ENCODE results near the gene ASCC3.
A peak's percentile ranks its signal among the peaks of the same experiment; 100 is the strongest.

Gene ASCC3

GRCh38 chr6:100721256-100721655 is 159.9 kb downstream of the ASCC3 start:
- DNase-seq, result no peak

GRCh38 chr6:100719883-100720682 is 161.0 kb downstream of the ASCC3 start:
- DNase-seq, result peak; percentile 3 to 34 (median 30)

GRCh38 chr6:100712997-100713396 is 168.1 kb downstream of the ASCC3 start:
- no peak for DNase-seq

- DNase-seq, result no peak
Observed at GRCh38 chr6:100706491-100706890, 174.6 kb downstream of the ASCC3 start.

- DNase-seq, result no peak
Observed at GRCh38 chr6:100704961-100705360, 176.2 kb downstream of the ASCC3 start.

- DNase-seq, result no peak
Observed at GRCh38 chr6:100701728-100702127, 179.4 kb downstream of the ASCC3 start.

GRCh38 chr6:100700009-100700408 is 181.1 kb downstream of the ASCC3 start:
- no peak for DNase-seq

- no peak for DNase-seq
Observed at GRCh38 chr6:100695445-100695844, 185.7 kb downstream of the ASCC3 start.

GRCh38 chr6:100693249-100693927 is 187.7 kb downstream of the ASCC3 start:
- no peak for DNase-seq

GRCh38 chr6:100691972-100692371 is 189.2 kb downstream of the ASCC3 start:
- no peak for DNase-seq

- DNase-seq, result no peak
Observed at GRCh38 chr6:100686216-100686615, 194.9 kb downstream of the ASCC3 start.

- no peak for DNase-seq
Observed at GRCh38 chr6:100685747-100686146, 195.4 kb downstream of the ASCC3 start.

GRCh38 chr6:100680163-100680562 is 201.0 kb downstream of the ASCC3 start:
- DNase-seq, result no peak

- peak in 1 of 3 donors; percentile 2 for DNase-seq
Observed at GRCh38 chr6:100678027-100678426, 203.1 kb downstream of the ASCC3 start.

GRCh38 chr6:100677240-100677639 is 203.9 kb downstream of the ASCC3 start:
- no peak for DNase-seq

GRCh38 chr6:100673641-100674040 is 207.5 kb downstream of the ASCC3 start:
- DNase-seq, result no peak

GRCh38 chr6:100671740-100672139 is 209.4 kb downstream of the ASCC3 start:
- DNase-seq, result no peak

- no peak for DNase-seq
Observed at GRCh38 chr6:100670056-100670455, 211.1 kb downstream of the ASCC3 start.

- DNase-seq, result peak in 2 of 3 donors; percentile 2 to 4
Observed at GRCh38 chr6:100665041-100665380, 216.1 kb downstream of the ASCC3 start.

GRCh38 chr6:100664274-100665040 is 216.7 kb downstream of the ASCC3 start:
- DNase-seq, result peak; percentile 28 to 62 (median 41)

GRCh38 chr6:100663219-100663863 is 217.8 kb downstream of the ASCC3 start:
- no peak for DNase-seq

- no peak for DNase-seq
Observed at GRCh38 chr6:100662264-100662663, 218.9 kb downstream of the ASCC3 start.

- DNase-seq, result no peak
Observed at GRCh38 chr6:100658486-100658885, 222.6 kb downstream of the ASCC3 start.

All from suppressor macrophage treated with lipopolysaccharide for 1 hour (primary cell).